IMR-90 (cell line): Measurements from ENCODE around the gene SLC41A1. TPM values are rescaled to one million over a fixed set of nuclear protein-coding genes. Genes with fewer than 3 reads are reported as not detected.

Experiments used
- ATAC-seq: fragments of 200-7000 bp; cut with Tn5 transposase; 2 replicates; pipeline ENCODE4 v1.9.1; 2020; ENCODE audit warnings: low read depth, mild to moderate bottlenecking, moderate library complexity
- BruUV-seq: library from RNA; stranded (reverse); fragments of 400-500 nt; replicated peaks from 2 replicates; lab custom pipeline; 2021; lab: Mats Ljungman, UMichigan
- CTCF ChIA-PET: fragments of 300-600 bp; formaldehyde crosslinking; extraction: SDS; loops from one replicate; lab custom pipeline; 2021; ENCODE audit warnings: antibody characterized with exemption; lab: Yijun Ruan, JAX
- POLR2A ChIA-PET: fragments of 300-600 bp; sonication (Branson Sonifier 250); formaldehyde crosslinking; loops from one replicate; lab custom pipeline; 2022; ENCODE audit warnings: antibody characterized with exemption; ENCODE audit not compliant: unreplicated experiment; lab: Charles Lee
- DNase-seq: peaks from one replicate; pipeline ENCODE4 v3.0.0; 2013
- H2AFZ ChIP-seq: replicated peaks from 2 replicates; pipeline ENCODE3; 2013; ENCODE audit warnings: low read length, mild to moderate bottlenecking; ENCODE audit not compliant: poor library complexity
- H2AK5ac ChIP-seq: 2 replicates; pipeline ENCODE4 v1.6.1; 2013; ENCODE audit warnings: low read depth, low read length, inconsistent platforms
- H2AK9ac ChIP-seq: replicated peaks from 2 replicates; pipeline ENCODE3; 2013; ENCODE audit warnings: mild to moderate bottlenecking, low read depth, low read length, moderate library complexity; ENCODE audit not compliant: poor library complexity
- H2BK120ac ChIP-seq: 2 replicates; pipeline ENCODE4 v1.6.1; 2013; ENCODE audit warnings: low read depth, low read length, inconsistent platforms
- H2BK15ac ChIP-seq: 3 replicates; pipeline ENCODE4 v1.6.1; 2013; ENCODE audit warnings: low read depth, low read length, inconsistent platforms
- H2BK20ac ChIP-seq: 2 replicates; pipeline ENCODE4 v1.6.1; 2013; ENCODE audit warnings: low read depth, mild to moderate bottlenecking, inconsistent platforms, low read length, moderate library complexity
- H2BK5ac ChIP-seq: 2 replicates; pipeline ENCODE4 v1.6.1; 2013; ENCODE audit warnings: mild to moderate bottlenecking, low read depth, low read length, inconsistent platforms; ENCODE audit not compliant: poor library complexity, severe bottlenecking
- H3K14ac ChIP-seq: replicated peaks from 2 replicates; pipeline ENCODE4 v1.6.1; 2013; ENCODE audit warnings: low read depth, low read length, inconsistent platforms
- H3K18ac ChIP-seq: 2 replicates; pipeline ENCODE4 v1.6.1; 2013; ENCODE audit warnings: low read depth, low read length, control low read depth
- H3K23ac ChIP-seq: 2 replicates; pipeline ENCODE4 v1.6.1; 2013; ENCODE audit warnings: low read depth, low read length, inconsistent platforms
- H3K27ac ChIP-seq: 2 replicates; pipeline ENCODE4 v1.5.1; 2013; ENCODE audit warnings: mild to moderate bottlenecking, control low read depth, low read length; ENCODE audit not compliant: insufficient read depth
- H3K27me3 ChIP-seq: 2 replicates; pipeline ENCODE4 v1.6.1; 2013; ENCODE audit warnings: low read length; ENCODE audit not compliant: control insufficient read depth, insufficient read depth
- H3K36me3 ChIP-seq: 2 replicates; pipeline ENCODE4 v1.6.1; 2013; ENCODE audit warnings: low read length, mixed read lengths; ENCODE audit not compliant: control insufficient read depth, insufficient read depth
- H3K4ac ChIP-seq: 2 replicates; pipeline ENCODE4 v1.6.1; 2013; ENCODE audit warnings: low read depth, low read length, inconsistent platforms
- H3K4me1 ChIP-seq: 2 replicates; pipeline ENCODE4 v1.6.1; 2013; ENCODE audit warnings: low read length, mixed read lengths; ENCODE audit not compliant: control insufficient read depth, insufficient read depth
- H3K4me2 ChIP-seq: 2 replicates; pipeline ENCODE4 v1.6.1; 2013; ENCODE audit warnings: low read depth, mild to moderate bottlenecking, control low read depth, low read length, moderate library complexity
- H3K4me3 ChIP-seq: 2 replicates; pipeline ENCODE4 v1.5.1; 2013; ENCODE audit warnings: low read depth, mild to moderate bottlenecking, control low read depth, low read length, moderate library complexity; ENCODE audit not compliant: insufficient read depth
- H3K56ac ChIP-seq: 2 replicates; pipeline ENCODE4 v1.6.1; 2013; ENCODE audit warnings: low read length, inconsistent platforms; ENCODE audit not compliant: insufficient read depth; ENCODE audit errors: extremely low read depth
- H3K79me1 ChIP-seq, 2 experiments: 2 replicates each; pipeline ENCODE4 v1.6.1; 2013; ENCODE audit warnings: low read length in 2 of 2, inconsistent platforms in 1 of 2, low read depth in 1 of 2
- H3K9ac ChIP-seq: 2 replicates; pipeline ENCODE4 v1.6.1; 2013; ENCODE audit warnings: low read depth, low read length, control low read depth
- H3K9me1 ChIP-seq: 2 replicates; pipeline ENCODE4 v1.6.1; 2013; ENCODE audit warnings: low read length, inconsistent platforms; ENCODE audit not compliant: insufficient read depth
- H3K9me3 ChIP-seq: 2 replicates; pipeline ENCODE4 v1.6.1; 2013; ENCODE audit warnings: low read length; ENCODE audit not compliant: control insufficient read depth, insufficient read depth
- H4K20me1 ChIP-seq: 2 replicates; pipeline ENCODE4 v1.6.1; 2013; ENCODE audit warnings: low read length, inconsistent platforms; ENCODE audit not compliant: insufficient read depth
- H4K5ac ChIP-seq: 2 replicates; pipeline ENCODE4 v1.6.1; 2013; ENCODE audit warnings: mild to moderate bottlenecking, low read depth, low read length, control low read depth
- H4K8ac ChIP-seq, 2 experiments: 2 replicates each; pipeline ENCODE4 v1.6.1; 2013; ENCODE audit warnings: low read depth in 2 of 2, low read length in 2 of 2, control low read depth in 1 of 2, inconsistent platforms in 1 of 2
- H4K91ac ChIP-seq: 2 replicates; pipeline ENCODE4 v1.6.1; 2013; ENCODE audit warnings: low read depth, low read length, inconsistent platforms; ENCODE audit not compliant: insufficient read depth
- BHLHE40 ChIP-seq: fragments of 150-350 bp; IDR thresholded peaks from 2 replicates; pipeline ENCODE4 v1.6.1; 2016; ENCODE audit warnings: mild to moderate bottlenecking, low read depth, low read length
- CEBPB ChIP-seq: IDR thresholded peaks from 2 replicates; pipeline ENCODE4 v1.6.1; 2012; ENCODE audit warnings: low read depth, low read length, improper control_type of control experiment
- CHD1 ChIP-seq: IDR thresholded peaks from 2 replicates; pipeline ENCODE4 v1.6.1; 2012; ENCODE audit warnings: low read depth, low read length, improper control_type of control experiment
- FOS ChIP-seq: fragments of 150-350 bp; IDR thresholded peaks from 2 replicates; pipeline ENCODE4 v1.6.1; 2016; ENCODE audit warnings: low read depth, low read length
- MAZ ChIP-seq: IDR thresholded peaks from 2 replicates; pipeline ENCODE4 v1.6.1; 2012; ENCODE audit warnings: low read depth, mild to moderate bottlenecking, low read length, improper control_type of control experiment, moderate library complexity, borderline replicate concordance
- MXI1 ChIP-seq: IDR thresholded peaks from 2 replicates; pipeline ENCODE4 v1.6.1; 2012; ENCODE audit warnings: low read depth, mild to moderate bottlenecking, low read length, moderate library complexity, borderline replicate concordance
- POLR2A ChIP-seq: IDR thresholded peaks from 2 replicates; pipeline ENCODE4 v1.6.1; 2012; ENCODE audit warnings: mild to moderate bottlenecking, low read depth, low read length
- RAD21 ChIP-seq: IDR thresholded peaks from 2 replicates; pipeline ENCODE4 v1.6.1; 2012; ENCODE audit warnings: low read length, improper control_type of control experiment
- RCOR1 ChIP-seq: IDR thresholded peaks from 2 replicates; pipeline ENCODE4 v1.6.1; 2012; ENCODE audit warnings: mild to moderate bottlenecking, low read length, improper control_type of control experiment; ENCODE audit not compliant: insufficient replicate concordance
- RFX5 ChIP-seq: IDR thresholded peaks from 2 replicates; pipeline ENCODE4 v1.8.0; 2012; ENCODE audit warnings: low read depth, mild to moderate bottlenecking, low read length, moderate library complexity
- SMC3 ChIP-seq: fragments of 150-350 bp; IDR thresholded peaks from 2 replicates; pipeline ENCODE4 v1.6.1; 2016; ENCODE audit warnings: low read depth, mild to moderate bottlenecking, antibody characterized with exemption, low read length, moderate library complexity
- WGBS, 2 experiments: methylation state at CpG; one replicate each; pipeline versions ENCODE4 v1.1.5 to v1.1.7; 2013; ENCODE audit warnings: missing lambda C conversion rate in 2 of 2; ENCODE audit not compliant: insufficient read length in 1 of 2; ENCODE audit errors: extremely low coverage in 2 of 2; 5-methylcytosine and 5-hydroxymethylcytosine counted together
- dilution Hi-C: fragments of 300-500 bp; cut with HindIII; formaldehyde crosslinking; loops from one replicate; pipeline ENCODE4 v1.14.3; 2018; ENCODE audit warnings: low sequenced_read_pairs; ENCODE audit not compliant: unreplicated experiment
- in situ Hi-C: fragments of 300-500 bp; cut with MboI; formaldehyde crosslinking; loops from 3 replicates; pipeline ENCODE4 v1.14.3; 2019; ENCODE audit warnings: low sequenced_read_pairs, inconsistent platforms, mixed read lengths
- intact Hi-C: fragments of 100-400 bp; cut with micrococcal nuclease; formaldehyde crosslinking; loops from 2 replicates; pipeline ENCODE4 v1.10.0; 2022
- polyA plus RNA-seq, 3 experiments: library from polyadenylated mRNA; depleted of rRNA; stranded (reverse); fragments of >200 nt; gene quantifications; 2 replicates each; pipeline ENCODE4 v1.2.3, GENCODE V29; 2012; ENCODE audit warnings: low replicate concordance in 1 of 3
- total RNA-seq: library from RNA; depleted of rRNA; stranded (reverse); fragments of >200 nt; gene quantifications from 2 replicates; pipeline ENCODE4 v1.2.3, GENCODE V29; 2012
- TF ChIP-seq, protein P1 (sequence below): fragments of 150-350 bp; IDR thresholded peaks from 2 replicates; pipeline ENCODE4 v1.6.1; 2017; ENCODE audit warnings: mild to moderate bottlenecking, antibody characterized with exemption, low read length, low read depth

The SLC41A1 gene
- total and polyA plus RNA-seq, 2 of the 4 experiments (the other 2 are of a cell fraction): 6.3 to 26.3 TPM

DNA sequence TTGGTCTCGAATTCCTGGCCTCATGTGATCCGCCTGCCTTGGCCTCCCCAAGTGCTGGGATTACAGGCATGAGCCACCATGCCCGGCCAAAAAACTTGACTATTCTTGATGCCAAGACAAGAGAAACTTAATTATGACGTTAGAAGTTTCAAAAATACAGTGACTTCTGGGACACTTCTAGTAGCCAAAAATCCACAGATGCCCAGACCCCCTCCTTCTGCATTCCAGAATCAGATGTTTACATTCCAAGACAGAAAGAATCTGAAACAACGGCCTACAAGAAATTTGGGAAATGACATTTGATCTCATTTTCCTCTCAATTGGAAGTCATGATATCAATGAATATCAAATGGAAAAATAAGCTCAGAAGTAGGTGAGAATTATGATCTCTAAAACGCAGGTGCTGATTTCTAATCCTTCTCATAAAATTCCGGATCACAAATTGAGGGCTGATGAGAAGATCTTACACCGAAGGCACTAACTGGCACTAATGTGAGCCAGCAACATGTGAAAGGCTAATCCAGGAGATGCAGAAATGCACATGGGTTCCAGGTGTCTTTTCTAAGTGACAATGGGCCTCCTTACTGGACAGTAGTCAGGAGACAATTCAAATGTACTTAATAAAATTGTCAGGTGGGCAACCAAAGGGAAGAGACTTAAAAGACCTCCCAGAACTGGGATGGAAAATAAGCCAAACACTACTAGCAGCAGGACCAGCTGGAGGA, 43.2 kb downstream of the SLC41A1 start:
- Histone ChIP-seq H2BK5ac (peak overlapping the region; percentile 50), H2BK20ac (peak overlapping the region; percentile 94), H3K36me3 (no peaks in the 10 kb centered on the region), H4K20me1 (no peaks in the 10 kb centered on the region), H3K9me1 (peaks cover 22% of the 10 kb centered on the region), H3K23ac (peak overlapping the region; percentile 86), H2AFZ (no peak overlapping the region), H3K4ac (peak overlapping the region; percentile 85), H3K27ac (peak overlapping the region; percentile 77), H3K4me3 (no peak overlapping the region), H3K14ac (peak overlapping the region; percentile 66), H4K5ac (peak overlapping the region; percentile 68; the same call in 1 of the 2 replicates), H2BK120ac (peak overlapping the region; percentile 93), H3K27me3 (no peaks in the 10 kb centered on the region), H2AK5ac (peak overlapping the region; percentile 91), H3K4me2 (peak overlapping the region; percentile 56), H4K91ac (peak overlapping the region; percentile 76; the same call in 1 of the 2 replicates), H2AK9ac (peak overlapping the region; percentile 25), H3K4me1 (peaks cover 12% of the 10 kb centered on the region), H3K56ac (peak overlapping the region; percentile 39; the same call in 1 of the 2 replicates), H3K79me1 (peaks cover 0 to 4% of the 10 kb centered on the region in 2 experiments; a peak in 1 of 4 replicates), H3K9me3 (no peaks in the 10 kb centered on the region), H4K8ac (peak overlapping the region in 1 of 2 experiments; percentile 74; a peak in 2 of 4 replicates), H3K9ac (no peak overlapping the region), H2BK15ac (peak overlapping the region; percentile 95; the same call in 1 of the 3 replicates), H3K18ac (peak overlapping the region; percentile 78)
- in situ Hi-C loops (no loop called here), intact Hi-C loops (no loop called here), dilution Hi-C loops (no loop called here)
- ATAC-seq: peak; percentile 52
- WGBS, 2 experiments: 75% methylated on average over 1 of the region's 8 CpGs; no CpG with 5 or more reads in 1 of the 2 experiments
- no peak for DNase-seq
- no peak for TF ChIP-seq BHLHE40
- TF ChIP-seq, protein P1, sequence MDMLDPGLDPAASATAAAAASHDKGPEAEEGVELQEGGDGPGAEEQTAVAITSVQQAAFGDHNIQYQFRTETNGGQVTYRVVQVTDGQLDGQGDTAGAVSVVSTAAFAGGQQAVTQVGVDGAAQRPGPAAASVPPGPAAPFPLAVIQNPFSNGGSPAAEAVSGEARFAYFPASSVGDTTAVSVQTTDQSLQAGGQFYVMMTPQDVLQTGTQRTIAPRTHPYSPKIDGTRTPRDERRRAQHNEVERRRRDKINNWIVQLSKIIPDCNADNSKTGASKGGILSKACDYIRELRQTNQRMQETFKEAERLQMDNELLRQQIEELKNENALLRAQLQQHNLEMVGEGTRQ: no peak
- TF ChIP-seq RCOR1: no peak
- no peak for TF ChIP-seq SMC3
- no peak for TF ChIP-seq MAZ
- TF ChIP-seq MXI1: no peak
- TF ChIP-seq RFX5: no peak
- no peak for TF ChIP-seq CEBPB
- no peak for TF ChIP-seq POLR2A
- TF ChIP-seq FOS: no peak
- no peak for TF ChIP-seq CHD1
- TF ChIP-seq RAD21: no peak
- no TSS peak for BruUV-seq
- POLR2A ChIA-PET: no interaction called here
- CTCF ChIA-PET: interaction anchor here (0.5 to 0.6 kb wide), 2 partner anchors 13 to 15 kb away, joined by 3 to 4 read pairs; no protein-coding TSS in a partner anchor
